Stomach (tissue), 4 donors: ENCODE data around the gene WDR86.

ENCODE experiments used
- EP300 ChIP-seq: sonication (generic); formaldehyde crosslinking; IDR thresholded peaks from one replicate; pipeline ENCODE4 v1.6.1; 2017; ENCODE audit warnings: antibody characterized with exemption
- TF ChIP-seq, protein P1 (sequence below), 7 experiments: fragments of 450-650 bp in 4 of 7; fragments of 200-600 bp in 3 of 7; sonication (generic) in 3 of 7; IDR thresholded peaks; one replicate each; pipeline ENCODE4 v1.5.1; 2016 to 2019; ENCODE audit warnings: antibody characterized with exemption in 7 of 7, control low read depth in 2 of 7, mild to moderate bottlenecking in 1 of 7

DNA sequence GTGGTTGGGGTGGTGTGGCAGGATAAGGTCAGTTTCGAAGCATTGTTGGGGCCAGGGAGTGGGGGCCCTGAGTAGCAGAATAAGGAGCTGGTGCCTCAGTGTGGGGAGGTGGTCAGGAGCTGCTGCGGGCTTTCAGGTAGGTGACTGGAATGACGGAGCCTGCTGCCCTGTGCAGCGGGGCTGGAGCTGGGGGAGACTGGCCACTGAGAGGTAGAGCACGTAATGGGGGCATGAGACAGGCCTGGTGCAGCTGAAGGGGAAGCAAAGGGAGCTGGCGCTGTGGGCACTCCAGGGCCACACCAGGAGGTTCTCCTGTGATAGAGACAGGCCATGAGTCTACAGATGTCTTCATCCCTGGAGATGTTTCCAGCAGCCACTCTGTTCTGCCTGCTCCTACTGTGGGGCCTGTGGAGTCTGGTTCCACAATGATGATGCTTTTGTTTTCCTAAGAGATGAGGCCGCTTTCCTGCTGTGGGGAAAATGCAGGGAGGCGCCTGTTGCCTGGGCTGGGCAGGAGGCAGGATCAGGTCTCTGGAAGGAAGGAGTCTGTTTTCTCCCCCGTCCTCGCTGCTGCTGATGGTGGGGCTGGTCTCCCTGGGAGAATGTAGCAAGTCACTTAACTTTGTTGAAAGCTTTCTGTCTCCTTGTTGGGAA is 37.1 kb downstream of the WDR86 start:
- TF ChIP-seq, protein P1, sequence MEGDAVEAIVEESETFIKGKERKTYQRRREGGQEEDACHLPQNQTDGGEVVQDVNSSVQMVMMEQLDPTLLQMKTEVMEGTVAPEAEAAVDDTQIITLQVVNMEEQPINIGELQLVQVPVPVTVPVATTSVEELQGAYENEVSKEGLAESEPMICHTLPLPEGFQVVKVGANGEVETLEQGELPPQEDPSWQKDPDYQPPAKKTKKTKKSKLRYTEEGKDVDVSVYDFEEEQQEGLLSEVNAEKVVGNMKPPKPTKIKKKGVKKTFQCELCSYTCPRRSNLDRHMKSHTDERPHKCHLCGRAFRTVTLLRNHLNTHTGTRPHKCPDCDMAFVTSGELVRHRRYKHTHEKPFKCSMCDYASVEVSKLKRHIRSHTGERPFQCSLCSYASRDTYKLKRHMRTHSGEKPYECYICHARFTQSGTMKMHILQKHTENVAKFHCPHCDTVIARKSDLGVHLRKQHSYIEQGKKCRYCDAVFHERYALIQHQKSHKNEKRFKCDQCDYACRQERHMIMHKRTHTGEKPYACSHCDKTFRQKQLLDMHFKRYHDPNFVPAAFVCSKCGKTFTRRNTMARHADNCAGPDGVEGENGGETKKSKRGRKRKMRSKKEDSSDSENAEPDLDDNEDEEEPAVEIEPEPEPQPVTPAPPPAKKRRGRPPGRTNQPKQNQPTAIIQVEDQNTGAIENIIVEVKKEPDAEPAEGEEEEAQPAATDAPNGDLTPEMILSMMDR (IDR thresholded peaks at IDR 0.05), result no peak
- TF ChIP-seq EP300, result no peak
